Activated CD4-positive, alpha-beta T cell treated with anti-CD3 and anti-CD28 coated beads, Interleukin-2, Interleukin-4, amounts not matched to agents 100 ng/mL and 50 ng/mL, durations not matched to agents 16 hours and 8 hours (primary cell): Measurements from ENCODE around the gene MRPL30.
"Not testable (repeated sequence)": the region's sequence is repeated elsewhere in the genome, so short reads cannot be mapped to it uniquely, and the experiment has no call there.

ENCODE experiments used
- DNase-seq: peaks from one replicate; pipeline ENCODE4 v3.0.0-alpha.2; 2020; ENCODE audit warnings: low spot score

MRPL30 gene

GRCh38 chr2:99180755-99181623, at the start of gene MRPL30, which contains the start of gene MITD1:
Gene MRPL30 (plus strand): TSS chr2:99181184. CDS start chr2:99186204, 5,020 bp downstream.
Gene MITD1 (minus strand): TSS chr2:99181058. CDS start chr2:99180981, 77 bp downstream.
- DNase-seq, result peak; percentile 94

DNA sequence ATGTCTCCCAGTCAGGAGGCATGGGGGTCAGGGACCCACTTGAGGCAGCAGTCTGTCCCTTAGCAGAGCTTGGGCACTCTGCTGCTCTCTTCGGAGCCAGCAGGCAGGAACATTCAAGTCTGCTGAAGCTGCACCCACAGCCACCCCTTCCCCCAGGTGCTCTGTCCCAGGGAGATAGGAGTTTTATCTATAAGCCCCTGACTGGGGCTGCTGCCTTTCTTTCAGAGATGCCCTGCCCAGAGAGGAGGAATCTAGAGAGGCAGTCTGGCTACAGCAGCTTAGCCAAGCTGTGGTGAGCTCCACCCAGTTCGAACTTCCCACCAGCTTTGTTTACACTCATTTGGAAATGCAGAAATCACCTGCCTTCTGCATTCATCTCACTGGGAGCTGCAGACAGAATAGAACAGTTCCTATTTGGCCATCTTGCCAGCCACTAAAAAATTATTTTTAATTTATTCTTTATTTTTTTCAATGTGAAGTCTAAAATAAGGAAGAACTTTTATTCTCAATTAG, 45.9 kb upstream of the MRPL30 start:
- DNase-seq, result not testable (repeated sequence)

DNA sequence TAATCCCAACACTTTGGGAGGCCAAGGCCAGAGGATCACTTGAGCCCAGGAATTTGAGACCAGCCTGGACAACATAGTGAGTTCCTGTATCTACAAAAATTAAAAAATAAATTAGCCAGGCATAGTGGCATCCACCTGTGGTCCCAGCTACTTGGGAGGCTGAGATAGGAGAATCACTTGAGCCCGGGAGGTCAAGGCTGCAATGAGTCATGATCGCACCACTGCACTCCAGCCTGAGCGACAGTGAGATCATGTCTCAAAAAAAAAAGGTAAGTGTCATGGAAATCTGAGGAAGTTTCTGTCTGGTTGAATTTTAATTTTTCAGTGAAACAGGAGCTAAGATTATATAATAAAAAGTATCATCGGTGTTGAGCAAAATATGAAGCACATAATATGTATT, 42.0 kb upstream of the MRPL30 start:
- no peak for DNase-seq

- DNase-seq, result no peak
Measured at GRCh38 chr2:99140056-99140859, 40.7 kb upstream of the MRPL30 start.

DNA sequence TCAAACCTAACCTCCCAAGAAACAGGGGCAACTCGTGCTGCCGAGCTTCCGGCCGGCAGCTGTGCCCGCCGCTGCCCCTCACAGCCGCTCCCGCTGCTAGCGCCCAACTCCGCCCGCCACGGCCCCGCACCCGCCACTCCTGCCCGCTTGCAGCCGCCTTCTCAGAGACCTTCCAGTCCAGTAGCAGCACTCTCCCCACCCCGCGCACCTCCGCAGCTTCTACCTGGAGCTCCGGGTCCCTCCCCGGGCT, 40.2 kb upstream of the MRPL30 start:
- no peak for DNase-seq

DNA sequence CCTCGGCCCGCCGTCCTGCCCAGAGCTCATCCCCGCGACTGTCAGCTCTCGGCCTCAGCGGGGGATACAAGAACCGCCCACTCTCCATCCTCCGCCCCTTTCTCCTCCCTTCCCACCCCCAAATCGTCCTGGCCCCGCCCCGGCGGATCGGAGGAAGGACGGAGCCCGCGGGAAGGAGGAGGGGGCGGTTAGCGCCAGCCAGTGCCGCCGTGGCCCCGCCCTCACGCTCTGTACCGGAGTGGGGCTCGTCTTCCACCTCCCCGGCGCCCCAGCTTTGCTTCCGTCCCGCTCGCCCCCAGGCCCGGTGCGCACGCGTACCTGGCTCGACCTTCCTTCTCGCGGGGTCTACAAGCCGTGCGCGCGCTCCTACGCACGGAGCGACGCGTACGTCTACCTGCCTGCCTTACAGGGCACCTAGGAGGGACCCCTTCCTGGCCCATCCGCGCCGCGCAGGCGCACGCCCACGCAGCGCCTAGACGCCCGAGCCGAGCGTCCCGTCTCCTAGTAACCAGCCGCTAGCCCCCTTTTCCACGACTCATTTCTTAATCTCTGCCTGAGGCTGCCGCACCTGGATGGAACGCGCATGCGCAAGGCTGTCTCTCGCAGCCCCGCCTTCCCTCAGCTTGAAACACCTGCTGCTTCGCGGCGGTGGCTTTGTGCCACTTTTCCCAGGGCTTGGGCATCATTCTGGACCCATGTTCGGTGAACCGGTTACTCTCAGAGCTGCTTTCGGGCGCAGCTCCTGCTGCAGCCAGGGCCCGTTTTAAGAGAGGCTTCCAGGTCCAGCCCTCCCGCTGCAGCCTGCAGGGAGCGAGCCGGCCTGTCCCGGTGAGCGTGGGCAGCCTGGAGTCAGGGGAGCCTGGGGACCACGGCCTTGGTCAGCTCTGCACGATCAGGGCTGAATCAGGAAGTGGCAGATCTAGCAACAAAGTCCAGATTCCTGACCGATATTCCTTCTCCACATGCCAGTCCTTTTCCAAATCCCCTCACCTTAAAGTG, 39.6 kb upstream of the MRPL30 start, which contains the start of gene C2orf15:
C2orf15 (plus strand) TSS at position 598 of the 999 bp plus-strand sequence. CDS start 8,852 bp downstream, outside the sequence.
- peak; percentile 95 for DNase-seq

GRCh38 chr2:99150706-99151105, 30.3 kb upstream of the MRPL30 start:
- DNase-seq, result no peak

GRCh38 chr2:99152199-99152895, 28.6 kb upstream of the MRPL30 start:
- no peak for DNase-seq

DNA sequence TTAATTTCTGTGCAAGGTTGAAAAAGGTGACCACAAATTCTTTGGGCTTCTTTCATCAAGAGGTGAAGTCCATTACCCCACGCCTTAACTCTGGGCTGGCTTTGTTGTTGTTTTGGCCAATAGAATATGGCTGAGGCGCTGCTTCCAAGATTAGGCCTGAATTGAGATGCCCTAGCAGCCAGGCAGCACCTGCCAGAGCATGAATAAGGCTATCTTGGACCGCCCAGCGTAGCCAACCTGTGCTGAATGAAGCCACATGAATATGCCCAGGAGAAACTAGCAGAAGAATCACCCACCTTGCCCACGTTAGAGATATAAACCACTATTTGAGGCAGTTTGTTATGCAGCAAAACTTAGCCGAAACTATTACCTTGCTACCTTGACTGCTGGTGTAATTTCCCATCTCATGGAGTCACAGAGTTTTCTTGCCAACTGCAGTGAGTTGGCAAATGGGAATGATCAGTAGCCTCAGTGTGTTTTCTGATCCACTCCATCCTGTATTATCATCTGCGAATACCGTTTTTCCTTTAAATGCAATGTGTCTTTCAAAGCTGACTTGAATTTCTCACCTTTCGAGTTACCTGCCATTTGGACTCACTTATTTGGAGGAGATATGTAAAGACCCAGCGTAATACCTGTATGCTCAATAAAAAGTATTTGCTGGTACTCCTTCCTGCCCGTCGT, 26.9 kb upstream of the MRPL30 start:
- DNase-seq, result no peak

DNA sequence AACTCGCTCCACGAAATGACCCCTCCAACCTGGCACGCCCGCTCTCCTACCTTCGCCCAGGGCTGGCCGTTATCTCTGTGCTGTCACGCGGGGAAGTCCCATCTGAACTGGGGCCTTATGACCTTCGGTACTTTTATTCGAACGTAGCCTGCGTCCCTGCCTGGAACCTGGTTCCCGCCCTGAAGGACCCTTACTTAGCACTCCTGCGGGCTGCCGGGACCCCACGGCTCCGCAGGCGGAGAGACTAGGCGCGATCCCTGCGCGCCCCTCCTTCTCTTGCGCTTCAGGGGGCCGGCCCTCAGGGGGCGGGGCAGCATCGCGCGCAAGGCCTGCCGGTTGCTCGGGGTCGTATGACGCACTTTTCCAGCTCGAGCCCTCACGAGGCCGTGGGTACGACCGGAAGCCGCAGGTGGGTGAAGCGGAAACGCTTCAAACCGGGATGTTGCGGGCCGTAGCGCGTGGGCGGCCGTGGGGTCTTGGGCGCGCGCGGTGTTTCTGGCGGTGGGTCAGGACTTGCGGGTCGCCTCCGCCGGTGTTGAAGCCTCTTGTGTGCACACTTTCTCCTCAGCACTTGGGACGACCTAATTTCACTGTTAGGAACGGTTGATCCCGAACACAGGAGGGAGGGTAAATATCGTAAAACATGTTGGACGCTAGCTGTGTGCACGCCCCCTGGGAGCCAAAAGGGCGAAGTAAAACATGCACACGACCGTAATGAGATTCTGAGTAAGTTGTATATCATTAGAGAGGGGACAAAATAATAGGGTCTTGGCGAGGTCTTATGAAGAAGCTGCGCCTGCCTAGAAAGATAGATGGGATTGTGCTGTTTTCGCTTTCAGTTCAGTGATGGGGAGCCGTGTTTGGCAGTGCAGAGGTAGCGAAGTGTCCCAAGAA, 26.1 kb upstream of the MRPL30 start, which contains the start of the genes LIPT1 and TSGA10:
LIPT1 (plus strand) TSS at position 325 of the 894 bp plus-strand sequence. CDS start 6,991 bp downstream, outside the sequence.
TSGA10 (minus strand) TSS at position 300 of the 894 bp plus-strand sequence. CDS start 45,503 bp downstream, outside the sequence.
- peak; percentile 93 for DNase-seq

- no peak for DNase-seq
Measured at GRCh38 chr2:99156891-99157290, 24.1 kb upstream of the MRPL30 start.

GRCh38 chr2:99158599-99158998, 22.4 kb upstream of the MRPL30 start:
- DNase-seq, result no peak

GRCh38 chr2:99159594-99159993, 21.4 kb upstream of the MRPL30 start:
- no peak for DNase-seq

DNA sequence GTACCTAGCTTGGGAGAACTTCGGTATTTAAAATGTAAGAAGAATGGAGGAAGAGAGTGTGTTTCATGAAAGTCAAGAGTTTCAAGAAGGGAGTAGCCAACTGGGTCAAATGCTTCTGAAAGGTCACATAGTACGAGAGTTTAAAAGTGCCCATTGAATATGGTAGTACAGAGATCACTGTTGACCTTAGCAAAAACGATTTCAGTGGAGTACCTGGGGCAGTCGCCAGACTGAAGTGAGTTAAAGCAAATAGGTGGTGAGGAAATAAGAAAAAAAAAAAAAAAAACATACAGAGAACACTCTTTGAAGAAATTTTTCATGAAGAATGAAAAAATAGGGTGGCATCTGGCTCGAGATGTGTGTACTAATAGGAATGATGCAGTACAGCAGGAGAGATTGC, 14.8 kb upstream of the MRPL30 start:
- DNase-seq, result no peak

DNA sequence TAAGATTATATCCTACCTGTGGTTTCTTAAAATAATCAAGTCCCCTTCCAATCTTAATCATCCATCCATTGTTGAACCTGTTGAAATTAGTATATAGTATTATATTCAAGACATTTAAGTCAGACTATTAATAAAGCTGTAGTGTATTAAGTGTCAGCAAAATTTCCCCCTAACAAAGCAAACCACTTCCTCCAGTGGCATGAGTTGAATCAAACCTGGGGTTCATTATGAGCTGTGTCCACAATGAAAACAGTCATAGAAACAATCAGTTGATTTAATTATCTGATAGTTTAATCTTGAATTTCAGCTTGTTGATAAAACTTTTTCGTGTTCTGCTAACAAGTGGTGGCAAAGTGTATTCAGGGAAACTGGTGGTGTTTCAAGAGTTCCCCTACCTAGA, 11.4 kb upstream of the MRPL30 start:
- peak; percentile 37 for DNase-seq

DNA sequence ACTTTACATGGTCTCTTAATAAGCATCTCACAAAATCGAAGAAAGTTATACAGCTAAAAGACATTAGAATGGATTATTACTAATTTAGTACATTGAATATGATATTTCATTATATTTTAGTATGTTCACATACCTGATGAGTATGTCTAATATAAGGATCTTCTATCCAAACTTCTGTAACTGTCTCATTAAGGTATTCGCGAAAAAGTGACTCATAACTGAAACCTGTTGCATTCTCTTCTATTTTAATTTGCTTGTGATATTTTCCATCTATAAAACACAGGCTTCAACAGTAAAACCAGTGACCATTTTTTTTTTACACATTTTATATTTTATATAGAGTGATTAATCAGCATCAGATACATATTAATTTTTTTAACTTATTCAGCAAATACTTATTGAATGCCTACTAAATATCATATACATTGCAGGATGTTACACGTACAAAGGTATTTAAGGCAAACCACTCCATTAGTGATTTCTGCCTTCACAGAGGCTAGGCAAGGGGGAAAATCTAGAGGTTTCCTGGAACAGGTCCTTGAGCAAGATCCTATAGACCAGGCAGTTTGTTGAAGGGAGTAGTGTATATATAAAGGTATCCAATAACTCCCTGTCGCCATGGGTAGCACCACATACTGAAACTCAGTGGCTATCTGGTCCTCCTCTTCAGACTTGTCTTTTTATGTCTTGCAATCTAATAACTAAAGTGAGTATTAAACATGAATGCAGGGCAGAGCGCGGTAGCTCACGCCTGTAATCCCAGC, 9.4 kb upstream of the MRPL30 start:
- no peak for DNase-seq

DNA sequence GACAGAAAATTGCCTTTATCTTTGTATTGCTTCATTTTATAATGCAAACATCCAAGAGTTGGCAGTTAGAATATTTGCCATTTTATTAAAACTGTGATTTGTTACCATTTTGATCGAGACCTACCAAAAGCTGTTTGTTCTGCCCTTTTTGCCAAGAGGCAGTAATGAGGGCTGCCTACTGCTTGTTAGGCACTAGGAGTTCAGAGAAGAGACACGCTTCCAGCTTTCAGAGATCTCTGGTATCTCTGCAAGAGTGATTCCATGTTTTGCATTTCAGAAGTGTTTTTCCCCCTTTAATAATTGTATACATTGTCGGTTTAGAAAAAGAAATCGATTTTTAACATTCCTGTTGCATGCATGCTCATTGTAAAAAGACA, 628 bp downstream of the MRPL30 start:
- no peak for DNase-seq

- DNase-seq, result no peak
Measured at GRCh38 chr2:99183025-99183424, 2.0 kb downstream of the MRPL30 start.
